Umbilical cord (tissue), 2 donors: ENCODE results near the gene HBE1. TPM values are rescaled to one million over a fixed set of nuclear protein-coding genes. Genes with fewer than 3 reads are reported as not detected.
A peak's percentile ranks its signal among the peaks of the same experiment; 100 is the strongest.
"Not testable (repeated sequence)": the region's sequence is repeated elsewhere in the genome, so short reads cannot be mapped to it uniquely, and the experiment has no call there.

Experiments
- DNase-seq: peaks from one replicate; pipeline ENCODE4 v3.0.0-alpha.2; 2015; ENCODE audit warnings: low spot score
- total RNA-seq: library from RNA; depleted of rRNA; stranded (reverse); fragments of >200 nt; gene quantifications from one replicate; pipeline ENCODE4 v1.2.3, GENCODE V29; 2014; ENCODE audit warnings: low replicate concordance; ENCODE audit not compliant: insufficient read depth

HBE1 gene
- total RNA-seq, 1 donor from 2014 or later: 40.9 TPM

DNA sequence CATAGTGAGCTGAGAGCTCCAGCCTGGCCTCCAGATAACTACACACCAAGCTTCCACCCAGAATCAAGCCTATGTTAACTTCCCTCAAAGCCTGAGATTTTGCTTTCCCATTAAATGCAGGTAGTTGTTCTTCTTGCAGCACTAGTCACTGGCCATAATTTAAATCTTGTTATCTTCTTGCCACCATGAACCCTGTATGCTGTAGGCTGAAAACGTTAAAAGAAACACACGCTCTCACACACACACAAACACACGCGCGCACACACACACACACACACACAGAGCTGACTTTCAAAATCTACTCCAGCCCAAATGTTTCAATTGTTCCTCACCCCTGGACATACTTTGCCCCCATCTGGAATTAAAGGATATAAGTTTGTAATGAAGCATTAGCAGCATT is 16.3 kb downstream of the HBE1 start:
- DNase-seq: not testable (repeated sequence)

DNA sequence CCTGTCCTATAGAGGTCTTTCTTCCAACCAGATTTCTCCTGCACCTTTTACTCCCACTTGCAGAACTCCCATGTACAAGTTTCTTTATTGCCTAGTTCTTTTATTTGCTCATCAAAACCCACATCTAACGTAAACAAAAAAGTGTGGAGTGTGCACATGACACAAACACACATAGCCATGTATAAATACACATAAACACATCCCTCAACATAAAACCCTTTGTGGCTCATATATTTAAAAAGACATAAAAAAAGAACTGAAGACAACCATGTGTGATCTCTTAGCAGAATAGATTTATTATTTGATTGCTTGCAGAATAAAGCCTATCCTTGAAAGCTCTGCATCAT is 16.9 kb downstream of the HBE1 start:
- no peak for DNase-seq

DNA sequence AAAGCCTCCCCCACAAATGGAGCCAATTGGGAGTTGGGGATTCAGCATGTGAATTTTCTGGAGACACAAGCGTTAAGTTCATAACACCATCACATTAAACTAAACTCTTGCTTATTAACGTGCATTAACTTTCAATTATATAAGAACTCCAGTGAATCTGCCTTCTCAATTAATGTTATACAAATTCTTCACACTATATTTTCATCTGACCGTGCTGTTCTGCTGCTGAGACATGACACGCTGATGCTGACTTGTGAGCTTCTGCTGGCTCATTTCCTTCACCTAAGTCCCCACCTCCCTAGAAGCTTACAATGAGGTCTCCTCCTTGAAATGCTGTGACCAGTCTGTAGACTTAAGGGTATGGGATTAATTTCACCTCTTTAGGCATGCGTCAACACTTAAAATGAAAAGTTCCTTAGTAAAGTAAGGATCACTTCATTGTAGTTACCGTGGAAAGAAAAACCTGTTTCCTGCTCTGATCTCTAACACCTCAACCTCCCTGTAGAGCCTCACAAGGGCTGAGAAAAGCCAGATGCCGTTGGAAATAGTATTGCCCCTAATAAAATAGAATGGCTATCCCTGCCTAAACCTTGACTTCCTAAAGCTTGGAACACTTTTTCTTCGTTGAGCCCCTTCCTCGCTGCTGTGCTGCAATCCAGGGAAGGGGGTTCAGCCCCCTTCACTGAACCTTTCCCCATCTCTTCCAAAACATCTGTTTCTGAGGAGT is 17.4 kb downstream of the HBE1 start:
- no peak for DNase-seq

DNA sequence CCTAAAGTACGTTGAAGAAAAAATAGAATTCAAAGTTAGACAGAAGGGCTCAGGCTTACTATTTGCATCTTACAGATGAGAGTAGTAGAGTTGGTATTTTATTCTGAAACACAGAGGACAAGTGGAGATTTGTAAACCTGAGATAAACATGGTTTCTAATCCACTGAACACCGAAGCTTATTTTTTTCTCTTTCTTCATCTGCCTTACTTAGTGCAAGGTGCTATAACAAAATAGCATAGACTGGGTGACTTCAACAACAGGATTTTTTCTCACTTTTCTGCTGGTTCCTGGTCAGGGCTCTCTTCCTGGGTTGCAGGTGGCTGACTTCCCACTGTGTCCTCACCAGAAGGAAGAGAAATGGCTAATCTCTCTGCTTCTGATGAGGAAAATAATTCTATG is 18.0 kb downstream of the HBE1 start:
- DNase-seq: no peak

DNA sequence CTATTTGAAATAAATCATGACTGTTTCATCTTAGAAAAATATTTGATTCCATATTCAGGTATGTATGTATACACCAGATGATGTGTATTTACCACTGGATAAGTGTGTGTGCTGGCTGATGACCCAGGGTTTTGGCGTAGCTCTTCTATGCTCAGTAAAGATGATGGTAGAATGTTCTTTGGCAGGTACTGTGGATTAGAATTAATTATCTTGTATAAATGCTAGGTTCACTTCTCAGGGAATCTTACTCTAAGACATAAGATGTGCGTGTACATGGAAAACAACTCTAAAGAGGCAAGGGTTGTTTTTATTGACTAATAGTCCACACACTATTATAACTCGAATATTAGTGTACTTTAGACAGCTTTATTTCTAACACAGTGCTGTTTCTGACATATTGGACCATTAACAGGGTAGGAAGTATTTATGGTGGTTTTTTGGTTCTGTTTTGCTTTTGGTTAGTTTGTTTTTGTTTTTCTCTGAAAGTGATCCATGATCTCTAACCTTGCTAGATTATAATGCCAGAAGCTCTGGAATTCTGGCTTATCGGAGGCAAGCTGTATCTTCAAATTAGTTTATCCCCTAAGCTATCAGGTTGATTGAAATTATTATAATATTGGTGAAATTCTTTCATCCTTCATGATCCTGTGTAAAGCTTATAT is 19.1 kb downstream of the HBE1 start:
- DNase-seq: no peak

DNA sequence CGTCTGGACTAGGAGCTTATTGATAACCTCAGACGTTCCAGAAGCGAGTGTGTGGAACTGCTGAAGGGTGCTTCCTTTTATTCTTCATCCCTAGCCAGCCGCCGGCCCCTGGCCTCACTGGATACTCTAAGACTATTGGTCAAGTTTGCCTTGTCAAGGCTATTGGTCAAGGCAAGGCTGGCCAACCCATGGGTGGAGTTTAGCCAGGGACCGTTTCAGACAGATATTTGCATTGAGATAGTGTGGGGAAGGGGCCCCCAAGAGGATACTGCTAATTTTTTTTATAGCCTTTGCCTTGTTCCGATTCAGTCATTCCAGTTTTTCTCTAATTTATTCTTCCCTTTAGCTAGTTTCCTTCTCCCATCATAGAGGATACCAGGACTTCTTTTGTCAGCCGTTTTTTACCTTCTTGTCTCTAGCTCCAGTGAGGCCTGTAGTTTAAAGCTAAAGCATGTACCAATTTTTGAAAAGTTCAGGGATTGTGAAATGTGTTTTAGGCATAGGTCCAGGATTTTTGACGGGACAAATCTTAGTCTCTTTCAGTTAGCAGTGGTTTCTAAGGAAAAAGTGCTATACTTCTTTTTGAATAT is 19.8 kb downstream of the HBE1 start, which contains the start of gene HBG1:
TSS of gene HBG1 (minus strand) at position 51 of the 590 bp plus-strand sequence. CDS start 53 bp downstream, outside the sequence.
- peak; percentile 52 for DNase-seq

DNA sequence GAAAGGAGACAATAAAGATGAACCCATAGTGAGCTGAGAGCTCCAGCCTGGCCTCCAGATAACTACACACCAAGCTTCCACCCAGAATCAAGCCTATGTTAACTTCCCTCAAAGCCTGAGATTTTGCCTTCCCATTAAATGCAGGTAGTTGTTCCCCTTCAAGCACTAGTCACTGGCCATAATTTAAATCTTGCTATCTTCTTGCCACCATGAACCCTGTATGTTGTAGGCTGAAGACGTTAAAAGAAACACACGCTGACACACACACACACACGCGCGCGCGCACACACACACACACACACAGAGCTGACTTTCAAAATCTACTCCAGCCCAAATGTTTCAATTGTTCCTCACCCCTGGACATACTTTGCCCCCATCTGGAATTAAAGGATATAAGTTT is 21.2 kb downstream of the HBE1 start:
- DNase-seq: not testable (repeated sequence)

DNA sequence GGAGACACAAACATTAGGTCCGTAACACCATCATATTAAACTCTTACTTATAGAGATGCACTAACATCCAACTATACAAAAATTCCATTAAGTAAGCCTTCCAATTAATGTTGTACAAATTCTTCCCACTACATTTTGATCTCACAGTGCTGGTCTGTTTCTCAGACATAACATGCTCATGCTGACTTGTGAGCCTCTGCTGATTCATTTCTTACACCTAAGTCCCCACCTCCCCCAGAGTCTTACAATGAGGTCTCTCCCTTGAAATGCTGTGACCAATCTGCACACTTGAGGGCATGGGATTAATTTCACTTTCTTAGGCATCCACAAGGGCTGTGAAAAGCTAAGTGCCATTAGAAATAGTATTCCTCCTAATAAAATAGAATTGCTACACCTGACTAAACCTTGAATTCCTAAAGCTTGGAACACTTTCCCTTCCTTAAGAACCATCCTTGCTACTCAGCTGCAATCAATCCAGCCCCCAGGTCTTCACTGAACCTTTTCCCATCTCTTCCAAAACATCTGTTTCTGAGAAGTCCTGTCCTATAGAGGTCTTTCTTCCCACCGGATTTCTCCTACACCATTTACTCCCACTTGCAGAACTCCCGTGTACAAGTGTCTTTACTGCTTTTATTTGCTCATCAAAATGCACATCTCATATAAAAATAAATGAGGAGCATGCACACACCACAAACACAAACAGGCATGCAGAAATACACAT is 22.1 kb downstream of the HBE1 start:
- no peak for DNase-seq

DNA sequence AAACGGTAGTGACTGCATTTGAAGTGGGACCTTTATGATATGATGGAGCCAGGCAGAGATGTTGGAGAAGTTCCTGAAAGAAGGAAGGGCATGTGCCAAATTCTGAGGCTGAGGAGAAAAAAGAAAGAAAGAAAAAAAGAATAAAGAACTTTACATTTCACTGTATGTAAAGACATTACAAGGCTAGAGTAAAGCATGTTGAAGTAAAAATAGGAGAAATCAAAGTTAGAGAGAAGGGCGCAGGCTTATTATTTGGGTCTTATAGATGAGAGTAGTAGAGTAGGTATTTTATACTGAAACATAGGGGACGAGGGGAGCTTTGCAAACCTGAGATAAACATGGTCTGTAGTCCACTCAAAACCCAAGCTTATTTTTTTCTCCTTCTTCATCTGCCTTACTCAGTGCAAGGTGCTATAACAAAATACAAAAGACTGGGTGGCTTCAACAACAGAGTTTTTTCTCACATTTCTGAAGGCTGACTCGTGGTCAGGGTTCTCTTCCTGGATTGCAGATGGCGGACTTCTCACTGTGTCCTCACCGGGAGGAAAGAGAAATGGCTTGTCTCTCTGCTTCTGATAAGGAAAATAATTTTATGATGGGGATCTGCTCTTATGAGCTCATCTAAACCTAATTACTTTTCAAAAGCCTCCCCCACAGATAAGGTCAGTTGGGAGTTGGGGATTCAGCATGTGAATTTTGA is 22.8 kb downstream of the HBE1 start:
- no peak for DNase-seq

DNA sequence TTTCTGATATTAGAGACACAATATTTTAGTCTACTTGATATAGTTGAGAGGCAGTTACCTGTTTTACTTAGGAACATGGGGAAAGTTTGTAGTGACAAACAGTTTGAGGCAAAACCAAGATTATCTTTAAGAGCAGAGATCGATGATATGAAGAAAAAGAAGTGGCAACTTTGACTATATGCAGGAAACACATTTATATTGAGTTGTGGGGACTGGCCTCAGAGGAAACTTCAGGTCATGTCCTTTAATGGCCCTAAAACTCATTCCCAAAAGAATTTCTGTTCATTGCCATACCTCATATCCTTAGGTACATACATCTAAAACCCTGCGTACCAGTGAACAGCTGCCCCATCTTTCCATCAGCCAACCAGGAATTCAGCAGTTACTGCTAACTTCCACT is 24.6 kb downstream of the HBE1 start:
- DNase-seq: no peak

DNA sequence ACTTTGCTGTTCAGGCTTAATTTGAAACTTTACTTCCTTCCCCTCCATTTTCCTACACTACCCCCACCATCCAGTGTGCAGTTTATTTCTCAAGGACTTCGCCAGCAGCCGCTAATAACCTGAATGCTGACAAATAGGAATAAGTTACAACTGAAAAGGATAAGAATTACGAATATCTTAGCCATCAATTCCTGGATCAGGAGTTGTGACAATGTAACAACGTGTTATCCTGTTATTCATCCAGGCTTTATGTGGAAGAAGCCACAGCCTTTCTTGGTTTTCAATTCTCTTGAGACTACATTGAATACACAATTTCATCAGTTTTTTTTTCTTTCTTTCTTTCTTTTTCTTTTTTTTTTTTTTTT is 25.9 kb downstream of the HBE1 start:
- DNase-seq: no peak

DNA sequence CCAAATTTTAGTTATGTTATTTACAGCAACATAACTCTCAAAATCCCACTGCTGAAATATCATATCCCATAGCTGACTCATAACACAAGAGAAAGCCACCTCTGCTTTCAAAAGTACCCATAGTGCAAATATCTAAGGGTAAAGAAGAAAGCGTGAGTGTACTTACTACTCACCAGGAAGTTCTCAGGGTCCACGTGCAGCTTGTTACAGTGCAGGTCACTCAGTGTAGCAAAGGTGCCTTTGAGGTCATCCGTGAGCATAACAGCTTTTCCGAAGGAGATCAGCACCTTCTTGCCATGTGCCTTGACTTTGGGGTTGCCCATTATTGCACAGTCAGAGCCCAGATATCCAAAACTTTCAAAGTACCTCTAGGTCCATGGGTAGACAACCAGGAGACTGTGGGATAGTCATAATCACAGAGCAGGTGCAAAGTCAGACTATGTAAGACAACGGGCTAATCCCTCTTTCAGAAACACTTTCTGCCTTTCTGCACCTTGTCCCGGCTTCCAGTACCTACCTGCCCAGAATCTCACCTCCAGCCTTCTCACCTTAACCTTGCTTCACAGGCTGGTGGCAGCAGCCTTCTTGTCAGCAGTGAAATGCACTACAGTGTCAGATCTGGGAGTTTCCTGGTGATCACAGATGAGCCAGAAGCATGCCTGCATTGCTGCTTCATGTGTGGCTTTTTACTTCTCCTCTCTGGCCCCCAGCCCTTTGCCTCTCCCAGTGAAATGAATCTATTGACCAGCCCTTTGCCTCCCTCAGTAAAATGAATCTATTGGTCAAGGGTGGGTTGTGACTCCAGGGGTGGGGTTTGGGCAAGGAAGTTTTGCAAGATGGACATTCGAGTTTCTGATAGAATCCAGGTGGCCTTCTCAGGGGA is 26.6 kb downstream of the HBE1 start:
- DNase-seq: no peak

DNA sequence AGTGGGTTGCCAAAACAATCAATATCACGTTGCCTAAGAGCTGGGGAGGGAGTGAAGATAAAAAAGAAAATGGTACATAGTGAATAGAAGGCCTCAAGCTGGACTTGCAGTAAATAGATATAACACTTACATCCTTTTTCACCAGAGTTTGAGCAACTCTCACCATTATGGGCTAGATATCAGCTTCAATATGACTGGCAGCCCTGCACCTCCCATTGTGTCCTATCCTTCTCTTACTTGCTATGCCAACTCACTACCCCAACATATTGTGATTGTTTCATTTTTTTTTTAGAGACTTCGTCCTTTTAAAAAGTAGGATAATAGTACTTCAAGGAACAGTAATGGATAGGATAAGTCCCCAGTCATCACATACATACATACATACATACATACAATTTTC is 27.5 kb downstream of the HBE1 start:
- DNase-seq: no peak

DNA sequence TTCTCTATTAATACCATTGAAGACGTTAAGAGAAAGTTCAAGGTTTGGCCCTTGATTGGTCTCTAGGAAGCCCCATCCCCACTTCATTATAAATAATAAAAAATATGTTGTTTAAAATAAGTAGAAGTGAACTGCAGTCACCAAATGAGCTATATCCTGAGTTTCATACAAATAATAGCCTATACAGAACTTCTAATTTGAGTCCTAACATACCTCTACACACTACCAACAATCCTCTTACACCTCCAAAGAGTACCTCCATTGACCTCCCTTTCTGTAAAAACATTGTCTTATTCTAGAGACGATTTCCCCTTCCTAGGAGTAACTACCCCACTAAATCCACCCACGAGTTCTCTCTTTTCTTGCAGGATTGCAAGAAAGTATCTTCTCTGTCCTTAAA is 28.3 kb downstream of the HBE1 start:
- DNase-seq: no peak

DNA sequence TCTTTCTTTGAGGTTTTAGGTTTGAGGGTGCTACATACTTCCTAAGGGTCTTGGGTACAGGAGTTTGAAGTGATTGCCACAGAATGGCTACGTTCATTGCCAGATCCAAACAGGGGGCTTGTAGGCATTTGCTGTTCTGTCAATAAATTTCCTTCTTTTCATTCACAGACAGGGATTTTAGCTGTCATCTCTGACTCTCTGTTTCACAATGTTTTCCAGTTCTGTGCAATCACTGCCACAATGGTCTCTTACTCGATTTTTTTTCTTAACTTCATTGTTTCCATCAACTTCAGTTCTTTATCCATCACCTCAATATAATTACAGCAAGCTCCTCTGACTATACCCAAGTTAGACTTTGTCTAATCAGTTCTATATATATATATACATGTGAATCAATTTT is 29.3 kb downstream of the HBE1 start:
- no peak for DNase-seq

DNA sequence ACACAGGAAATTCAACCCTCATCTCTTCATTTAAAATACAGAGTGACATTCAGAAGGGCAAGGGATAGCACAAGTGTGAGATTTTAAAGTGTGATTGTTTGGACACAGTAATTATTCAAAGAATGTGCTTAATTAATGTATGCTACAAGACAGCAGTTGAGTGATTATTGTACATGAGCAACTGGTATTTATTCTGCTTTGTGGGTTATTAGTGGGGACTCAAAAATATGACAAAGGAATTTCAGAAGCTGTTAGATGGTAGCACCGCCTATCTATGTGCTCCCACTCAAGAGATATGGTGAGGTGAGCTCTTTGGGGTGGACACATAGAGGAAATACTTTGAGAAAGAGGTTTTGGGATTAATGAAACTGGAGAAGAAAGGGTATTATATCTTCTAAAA is 29.7 kb downstream of the HBE1 start:
- DNase-seq: no peak

DNA sequence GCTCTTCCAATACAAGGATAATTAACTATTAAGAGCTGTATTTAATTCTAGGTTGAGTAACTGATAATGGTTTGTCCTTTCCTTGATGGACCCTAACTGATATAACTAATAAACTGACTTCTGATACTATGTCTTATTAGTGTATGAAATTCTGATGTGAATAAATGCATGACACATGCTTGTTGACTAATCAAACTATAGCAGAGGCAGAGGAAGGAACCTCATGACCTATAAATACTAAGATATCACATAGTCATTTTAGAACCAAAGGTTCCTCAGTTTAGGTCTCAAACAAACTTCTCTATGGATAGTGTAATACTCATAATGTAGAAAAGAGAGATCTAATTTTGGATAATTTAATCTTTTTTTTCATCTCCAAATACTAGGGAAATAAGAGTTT is 30.7 kb downstream of the HBE1 start:
- DNase-seq: no peak

DNA sequence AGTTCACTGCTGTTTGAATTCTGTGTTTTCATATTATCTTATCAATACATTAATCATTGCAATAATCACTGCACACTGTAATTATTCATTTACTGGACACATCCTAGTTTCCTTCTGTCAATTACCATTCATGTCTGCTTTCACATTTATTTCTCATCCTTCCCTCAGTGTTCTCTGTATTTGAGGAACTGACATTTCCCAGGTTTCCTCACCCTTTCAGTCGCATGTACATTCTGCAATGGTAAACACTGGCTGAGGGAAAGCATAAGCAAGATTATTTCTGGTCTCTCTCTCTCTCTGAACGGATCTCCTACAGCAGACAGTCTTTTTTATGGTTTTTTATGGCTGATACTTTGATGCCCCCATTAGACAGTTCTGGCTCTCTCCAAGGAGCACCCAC is 31.3 kb downstream of the HBE1 start:
- DNase-seq: no peak

DNA sequence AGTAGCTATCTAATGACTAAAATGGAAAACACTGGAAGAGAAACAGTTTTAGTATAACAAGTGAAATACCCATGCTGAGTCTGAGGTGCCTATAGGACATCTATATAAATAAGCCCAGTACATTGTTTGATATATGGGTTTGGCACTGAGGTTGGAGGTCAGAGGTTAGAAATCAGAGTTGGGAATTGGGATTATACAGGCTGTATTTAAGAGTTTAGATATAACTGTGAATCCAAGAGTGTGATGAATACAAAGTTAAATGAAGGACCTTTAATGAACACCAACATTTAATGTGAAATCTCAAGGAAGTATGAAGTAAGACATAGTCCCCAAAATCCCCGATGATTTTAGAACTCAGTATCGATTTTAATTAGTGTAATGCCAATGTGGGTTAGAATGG is 32.3 kb downstream of the HBE1 start:
- no peak for DNase-seq

DNA sequence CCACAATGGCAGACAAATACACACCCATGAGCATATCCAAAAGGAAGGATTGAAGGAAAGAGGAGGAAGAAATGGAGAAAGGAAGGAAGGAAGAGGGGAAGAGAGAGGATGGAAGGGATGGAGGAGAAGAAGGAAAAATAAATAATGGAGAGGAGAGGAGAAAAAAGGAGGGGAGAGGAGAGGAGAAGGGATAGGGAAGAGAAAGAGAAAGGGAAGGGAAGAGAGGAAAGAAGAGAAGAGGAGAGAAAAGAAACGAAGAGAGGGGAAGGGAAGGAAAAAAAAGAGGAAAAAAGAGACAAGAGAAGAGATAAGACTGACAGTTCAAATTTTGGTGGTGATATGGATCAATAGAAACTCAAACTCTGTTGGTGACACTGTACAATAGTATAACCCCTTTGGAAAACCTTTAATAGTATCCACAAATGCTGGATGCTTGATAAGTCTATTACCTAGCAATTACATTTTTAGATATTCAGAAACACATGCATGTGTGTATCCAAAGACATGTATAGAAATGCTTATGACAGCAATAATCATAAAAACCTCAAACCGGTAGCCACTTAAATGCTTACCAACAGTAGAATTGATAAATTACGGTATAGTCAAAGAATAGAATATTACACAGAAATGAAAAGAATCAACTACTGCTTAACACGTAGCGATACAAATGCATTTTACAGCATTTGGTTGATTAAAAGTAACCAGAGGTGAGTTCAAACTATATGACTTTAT is 34.2 kb downstream of the HBE1 start:
- no peak for DNase-seq
